Stimulated activated memory B cell treated with anti-CD40 and anti-IgM and Interleukin-4, amounts not matched to agents 10 μg/mL and 1 μg/mL and 100 μg/mL, for 72 hours (primary cell): ENCODE data around the gene ZNF831.

ENCODE experiments used
- ATAC-seq: fragments of 150-1000 bp; cut with Tn5 transposase; 2 replicates; pipeline ENCODE4 v1.10.0; 2021
- H3K27ac Mint-ChIP-seq: one replicate; pipeline ENCODE4 v1.8.0; 2022; ENCODE audit warnings: mild to moderate bottlenecking, mixed read lengths
- H3K27me3 Mint-ChIP-seq: one replicate; pipeline ENCODE4 v1.8.0; 2022; ENCODE audit warnings: mixed read lengths
- H3K36me3 Mint-ChIP-seq: one replicate; pipeline ENCODE4 v1.8.0; 2022; ENCODE audit warnings: mixed read lengths
- H3K4me1 Mint-ChIP-seq: one replicate; pipeline ENCODE4 v1.8.0; 2022; ENCODE audit warnings: mixed read lengths
- H3K4me3 Mint-ChIP-seq: one replicate; pipeline ENCODE4 v1.8.0; 2022; ENCODE audit warnings: mild to moderate bottlenecking, moderate library complexity, mixed read lengths
- H3K9me3 Mint-ChIP-seq: one replicate; pipeline ENCODE4 v1.8.0; 2022; ENCODE audit warnings: mixed read lengths

Gene ZNF831

DNA sequence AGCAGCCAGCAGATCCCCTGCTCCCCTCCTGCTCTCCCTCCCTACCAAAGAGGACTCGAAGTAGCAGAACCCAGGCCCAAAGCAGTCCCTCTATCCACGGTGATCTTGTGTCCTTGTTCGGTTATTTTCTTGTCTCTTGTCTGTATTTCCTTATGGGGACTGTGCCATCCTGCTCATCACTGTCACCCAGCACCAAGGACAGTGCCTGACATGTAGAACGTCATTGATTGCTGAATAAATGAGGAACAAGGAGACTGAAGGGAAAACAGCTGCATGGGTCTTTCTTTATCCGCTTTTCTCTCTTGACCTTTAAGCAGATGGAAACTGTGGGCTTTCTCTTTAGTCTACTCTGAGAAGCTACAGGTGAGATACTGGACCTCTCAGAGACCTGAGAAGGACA, 29.4 kb upstream of the ZNF831 start:
- peaks cover 11% of the 10 kb centered on the region for H3K4me1 Mint-ChIP-seq
- no peak overlapping the region for H3K27ac Mint-ChIP-seq
- H3K27me3 Mint-ChIP-seq = no peaks in the 10 kb centered on the region
- no peak overlapping the region for H3K4me3 Mint-ChIP-seq
- no peaks in the 10 kb centered on the region for H3K36me3 Mint-ChIP-seq
- no peaks in the 10 kb centered on the region for H3K9me3 Mint-ChIP-seq
- ATAC-seq = no peak

GRCh38 chr20:59135093-59135492, 28.5 kb upstream of the ZNF831 start:
- Mint-ChIP-seq H3K4me1 (peaks cover 11% of the 10 kb centered on the region), H3K27me3 (no peaks in the 10 kb centered on the region), H3K36me3 (no peaks in the 10 kb centered on the region), H3K9me3 (no peaks in the 10 kb centered on the region), H3K27ac (no peak overlapping the region), H3K4me3 (no peak overlapping the region)
- no peak for ATAC-seq

- H3K27me3 Mint-ChIP-seq = no peaks in the 10 kb centered on the region
- no peak overlapping the region for H3K4me3 Mint-ChIP-seq
- no peaks in the 10 kb centered on the region for H3K36me3 Mint-ChIP-seq
- no peak overlapping the region for H3K27ac Mint-ChIP-seq
- no peak for ATAC-seq
- peaks cover 11% of the 10 kb centered on the region for H3K4me1 Mint-ChIP-seq
- H3K9me3 Mint-ChIP-seq = no peaks in the 10 kb centered on the region
Measured at GRCh38 chr20:59136027-59136426, 27.6 kb upstream of the ZNF831 start.

- H3K4me3 Mint-ChIP-seq = no peak overlapping the region
- H3K27ac Mint-ChIP-seq = no peak overlapping the region
- ATAC-seq = no peak
- H3K9me3 Mint-ChIP-seq = no peaks in the 10 kb centered on the region
- H3K4me1 Mint-ChIP-seq = peaks cover 11% of the 10 kb centered on the region
- no peaks in the 10 kb centered on the region for H3K36me3 Mint-ChIP-seq
- no peaks in the 10 kb centered on the region for H3K27me3 Mint-ChIP-seq
Measured at GRCh38 chr20:59137532-59137931, 26.1 kb upstream of the ZNF831 start.

- H3K4me3 Mint-ChIP-seq = no peak overlapping the region
- no peaks in the 10 kb centered on the region for H3K9me3 Mint-ChIP-seq
- no peaks in the 10 kb centered on the region for H3K36me3 Mint-ChIP-seq
- H3K4me1 Mint-ChIP-seq = peaks cover 11% of the 10 kb centered on the region
- no peaks in the 10 kb centered on the region for H3K27me3 Mint-ChIP-seq
- no peak for ATAC-seq
- no peak overlapping the region for H3K27ac Mint-ChIP-seq
Measured at GRCh38 chr20:59138114-59138748, 25.4 kb upstream of the ZNF831 start.

- H3K27ac Mint-ChIP-seq = no peak overlapping the region
- H3K27me3 Mint-ChIP-seq = no peaks in the 10 kb centered on the region
- ATAC-seq = no peak
- H3K4me3 Mint-ChIP-seq = no peak overlapping the region
- H3K36me3 Mint-ChIP-seq = no peaks in the 10 kb centered on the region
- H3K4me1 Mint-ChIP-seq = peaks cover 19% of the 10 kb centered on the region
- H3K9me3 Mint-ChIP-seq = no peaks in the 10 kb centered on the region
Measured at GRCh38 chr20:59139998-59140397, 23.6 kb upstream of the ZNF831 start.

DNA sequence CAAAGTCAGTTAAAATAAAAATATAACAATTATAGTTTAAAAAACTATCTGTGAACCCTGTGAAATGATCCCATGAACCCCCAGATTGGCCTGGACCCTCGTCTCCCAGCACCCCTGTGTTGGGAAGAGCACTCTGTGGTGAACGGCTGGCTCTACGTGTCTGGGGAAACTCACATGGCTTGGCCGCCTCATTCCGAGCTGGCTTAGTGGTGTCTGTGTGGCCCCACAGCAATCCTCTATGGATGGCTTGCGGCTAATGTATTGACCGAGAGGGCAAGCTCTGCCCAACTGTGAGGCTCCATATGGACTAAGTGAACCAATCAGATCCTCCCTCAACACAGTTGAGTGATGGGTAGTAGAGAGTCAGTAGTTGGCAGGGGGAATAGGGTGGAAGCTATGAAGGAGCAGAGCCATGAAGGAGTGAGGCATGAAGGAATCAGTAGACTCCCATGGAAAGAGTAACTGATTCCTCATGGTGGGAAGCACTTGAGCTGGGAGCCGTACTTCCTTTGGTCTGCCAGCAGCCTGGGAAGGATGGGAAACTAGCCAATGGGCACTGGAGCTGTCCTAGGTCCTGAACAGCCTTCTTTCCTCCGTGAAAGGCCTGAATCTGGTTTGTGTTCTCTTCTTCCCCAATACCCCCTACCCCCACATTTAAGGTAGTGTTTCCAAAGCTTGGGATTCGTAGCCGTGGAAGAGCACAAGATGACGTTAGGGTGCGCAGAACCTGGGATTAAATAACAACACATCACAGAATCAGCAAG, 21.6 kb upstream of the ZNF831 start:
- H3K27ac Mint-ChIP-seq = no peak overlapping the region
- H3K9me3 Mint-ChIP-seq = no peaks in the 10 kb centered on the region
- H3K27me3 Mint-ChIP-seq = no peaks in the 10 kb centered on the region
- peaks cover 33% of the 10 kb centered on the region for H3K4me1 Mint-ChIP-seq
- ATAC-seq = no peak
- no peak overlapping the region for H3K4me3 Mint-ChIP-seq
- no peaks in the 10 kb centered on the region for H3K36me3 Mint-ChIP-seq

DNA sequence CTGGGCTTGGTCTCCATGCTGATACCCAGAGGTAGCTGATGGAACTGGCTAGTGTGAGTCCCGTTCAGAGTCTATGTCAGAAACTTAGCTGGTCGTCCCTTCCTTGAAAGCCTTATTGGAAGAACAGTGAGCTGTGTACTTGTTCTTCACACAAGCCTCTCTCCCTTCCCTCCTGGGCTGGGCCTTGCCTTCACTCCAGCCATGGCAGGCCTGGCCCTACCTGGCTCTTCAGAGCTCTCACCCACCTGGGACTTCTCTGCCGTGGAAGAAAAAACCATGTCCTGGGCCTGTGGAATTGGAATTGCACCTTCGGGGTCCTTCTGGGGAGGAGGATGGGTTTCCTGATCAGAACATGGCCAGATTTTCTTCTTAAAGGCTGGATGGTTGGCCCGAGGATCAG, 20.3 kb upstream of the ZNF831 start:
- Mint-ChIP-seq H3K4me3 (no peak overlapping the region), H3K27me3 (no peaks in the 10 kb centered on the region), H3K36me3 (no peaks in the 10 kb centered on the region), H3K27ac (no peak overlapping the region), H3K4me1 (peaks cover 31% of the 10 kb centered on the region), H3K9me3 (no peaks in the 10 kb centered on the region)
- no peak for ATAC-seq

GRCh38 chr20:59144179-59144830, 19.3 kb upstream of the ZNF831 start:
- H3K4me1 Mint-ChIP-seq = peaks cover 36% of the 10 kb centered on the region
- no peak overlapping the region for H3K4me3 Mint-ChIP-seq
- no peaks in the 10 kb centered on the region for H3K36me3 Mint-ChIP-seq
- ATAC-seq = no peak
- no peaks in the 10 kb centered on the region for H3K27me3 Mint-ChIP-seq
- no peaks in the 10 kb centered on the region for H3K9me3 Mint-ChIP-seq
- H3K27ac Mint-ChIP-seq = no peak overlapping the region

DNA sequence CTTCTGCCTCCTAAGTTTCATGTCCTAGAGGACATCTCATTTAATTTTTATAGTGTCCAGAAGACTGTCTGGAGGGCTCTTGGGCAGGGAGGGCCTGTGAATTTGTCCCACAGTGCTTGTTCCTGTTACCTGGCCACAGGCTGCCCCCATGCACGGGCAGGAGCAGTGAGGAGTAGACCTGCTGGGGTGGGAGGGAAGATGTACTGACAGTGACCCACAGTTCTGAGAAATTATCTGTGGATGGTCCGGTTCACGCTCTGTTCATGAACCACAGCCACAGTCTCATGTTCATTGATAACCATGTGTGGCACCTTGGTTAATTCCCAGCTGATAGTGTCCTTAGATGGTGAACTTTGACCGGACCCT, 18.8 kb upstream of the ZNF831 start:
- ATAC-seq = no peak
- no peaks in the 10 kb centered on the region for H3K27me3 Mint-ChIP-seq
- H3K4me3 Mint-ChIP-seq = no peak overlapping the region
- H3K9me3 Mint-ChIP-seq = no peaks in the 10 kb centered on the region
- H3K27ac Mint-ChIP-seq = no peak overlapping the region
- H3K36me3 Mint-ChIP-seq = no peaks in the 10 kb centered on the region
- H3K4me1 Mint-ChIP-seq = peaks cover 40% of the 10 kb centered on the region

DNA sequence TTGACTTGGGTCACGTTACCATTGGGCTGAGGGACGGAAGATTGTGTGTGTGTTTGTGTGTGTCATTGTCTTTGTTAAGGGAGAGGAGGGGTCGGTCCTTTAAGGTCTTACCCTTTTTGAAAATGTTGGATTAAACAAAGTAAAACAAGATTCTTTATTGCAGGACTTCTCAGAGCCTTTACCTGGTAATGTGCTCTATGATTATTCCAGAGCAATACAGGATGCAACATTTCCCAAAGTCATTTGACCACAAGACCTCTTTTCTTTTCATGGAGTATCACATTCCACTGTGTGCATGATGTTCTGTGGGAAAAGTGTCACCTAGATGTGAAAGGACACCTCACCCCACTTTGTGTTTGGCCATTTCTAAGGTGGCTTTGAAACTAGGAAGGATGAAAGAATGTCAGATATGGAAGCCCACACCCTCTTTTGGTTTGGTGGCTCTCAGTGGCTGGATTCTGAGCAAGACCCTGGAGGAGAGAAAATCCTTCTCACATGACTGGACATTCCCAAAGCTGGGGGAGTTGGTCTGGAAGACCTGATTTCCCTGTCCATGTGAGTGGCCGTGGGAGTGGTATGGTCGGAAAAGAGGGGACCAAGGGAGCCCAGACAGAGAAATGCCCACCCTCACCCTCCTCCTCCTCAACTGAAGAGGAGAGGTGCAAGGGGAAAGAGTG, 18.2 kb upstream of the ZNF831 start:
- Mint-ChIP-seq H3K4me1 (peaks cover 45% of the 10 kb centered on the region), H3K27ac (peak overlapping the region; percentile 80), H3K27me3 (no peaks in the 10 kb centered on the region), H3K36me3 (no peaks in the 10 kb centered on the region), H3K4me3 (peak overlapping the region; percentile 59), H3K9me3 (no peaks in the 10 kb centered on the region)
- no peak for ATAC-seq

GRCh38 chr20:59145924-59146779, 17.5 kb upstream of the ZNF831 start:
- peak overlapping the region; percentile 80 for H3K27ac Mint-ChIP-seq
- H3K27me3 Mint-ChIP-seq = no peaks in the 10 kb centered on the region
- peak overlapping the region; percentile 59 for H3K4me3 Mint-ChIP-seq
- H3K4me1 Mint-ChIP-seq = peaks cover 53% of the 10 kb centered on the region
- no peaks in the 10 kb centered on the region for H3K9me3 Mint-ChIP-seq
- no peaks in the 10 kb centered on the region for H3K36me3 Mint-ChIP-seq
- peak; percentile 69 for ATAC-seq

- no peak for ATAC-seq
- H3K4me1 Mint-ChIP-seq = peaks cover 54% of the 10 kb centered on the region
- peak overlapping the region; percentile 80 for H3K27ac Mint-ChIP-seq
- H3K36me3 Mint-ChIP-seq = no peaks in the 10 kb centered on the region
- H3K9me3 Mint-ChIP-seq = no peaks in the 10 kb centered on the region
- H3K4me3 Mint-ChIP-seq = no peak overlapping the region
- H3K27me3 Mint-ChIP-seq = no peaks in the 10 kb centered on the region
Measured at GRCh38 chr20:59146780-59147565, 16.6 kb upstream of the ZNF831 start.

DNA sequence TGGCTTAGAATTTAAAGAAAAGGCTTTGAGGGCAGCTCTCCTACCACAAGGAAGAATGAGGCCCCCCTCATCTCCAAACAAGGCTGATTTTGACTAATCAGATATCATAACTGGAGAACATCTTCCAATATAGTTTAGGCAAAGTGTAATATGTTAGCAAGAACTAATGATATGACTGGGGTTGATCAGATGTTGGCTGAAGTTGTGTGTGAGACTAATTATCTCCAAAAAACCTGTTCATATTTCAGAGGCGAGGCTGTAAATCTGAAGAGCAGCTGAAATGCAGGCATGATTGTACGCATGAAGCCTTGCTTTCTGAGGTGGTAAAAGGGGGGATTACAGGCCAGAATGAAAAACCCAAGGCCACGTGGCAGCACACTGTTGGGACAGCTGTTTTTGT, 16.0 kb upstream of the ZNF831 start:
- Mint-ChIP-seq H3K4me1 (peaks cover 60% of the 10 kb centered on the region), H3K27me3 (no peaks in the 10 kb centered on the region), H3K4me3 (no peak overlapping the region), H3K27ac (no peak overlapping the region), H3K36me3 (no peaks in the 10 kb centered on the region), H3K9me3 (no peaks in the 10 kb centered on the region)
- no peak for ATAC-seq
